Transverse colon (tissue), 4 donors: ENCODE data around the gene CSTF3. TPM values are rescaled to one million over a fixed set of nuclear protein-coding genes. Genes with fewer than 3 reads are reported as not detected.

Experiments
- DNase-seq: peaks from one replicate; pipeline ENCODE4 v3.0.0-alpha.2; 2019
- H3K27ac ChIP-seq, 4 donors: fragments of 200-600 bp; sonication (generic); 2 replicates each; pipeline ENCODE4 v1.5.1; 2016 to 2018; ENCODE audit warnings: inconsistent platforms in 4 of 4
- H3K27me3 ChIP-seq: fragments of 200-600 bp; sonication (generic); 2 replicates; pipeline ENCODE4 v1.5.1; 2017; ENCODE audit warnings: inconsistent platforms
- H3K36me3 ChIP-seq, 4 donors: fragments of 200-600 bp; sonication (generic); 2 replicates each; pipeline ENCODE4 v1.5.1; 2017 to 2019; ENCODE audit warnings: inconsistent platforms in 4 of 4
- H3K4me1 ChIP-seq, 4 donors: fragments of 200-600 bp; sonication (generic); 2 replicates each; pipeline ENCODE4 v1.5.1; 2017 to 2020; ENCODE audit warnings: inconsistent platforms in 4 of 4
- H3K4me3 ChIP-seq, 4 donors: fragments of 200-600 bp; sonication (generic); 1 replicate in 1 of 4; 2 replicates in 3 of 4; pipeline versions ENCODE4 v1.5.1 to v1.6.1; 2017 to 2019; ENCODE audit warnings: inconsistent platforms in 4 of 4
- H3K9me3 ChIP-seq, 2 donors: fragments of 200-600 bp; sonication (generic); 2 replicates each; pipeline ENCODE4 v1.5.1; 2017 to 2019; ENCODE audit warnings: inconsistent platforms in 2 of 2
- EP300 ChIP-seq: sonication (generic); formaldehyde crosslinking; IDR thresholded peaks from one replicate; pipeline ENCODE4 v1.6.1; 2017; ENCODE audit warnings: antibody characterized with exemption, low read depth
- POLR2A ChIP-seq: fragments of 450-650 bp; IDR thresholded peaks from one replicate; pipeline ENCODE4 v1.6.1; 2016; ENCODE audit warnings: antibody characterized with exemption, mild to moderate bottlenecking, moderate library complexity
- POLR2AphosphoS5 ChIP-seq, 3 donors: sonication (generic); formaldehyde crosslinking; IDR thresholded peaks; one replicate each; pipeline ENCODE4 v1.6.1; 2016; ENCODE audit warnings: antibody characterized with exemption in 3 of 3
- WGBS, 2 donors: methylation state at CpG; one replicate each; pipeline ENCODE4 v1.1.5; 2018; ENCODE audit warnings: low coverage in 1 of 2; 5-methylcytosine and 5-hydroxymethylcytosine counted together
- in situ Hi-C, 4 donors: fragments of 200-750 bp; cut with MboI; loops; one replicate each; pipeline versions ENCODE4 v1.15.0 to v1.15.1; 2017; ENCODE audit warnings: low sequenced_read_pairs in 3 of 4, low pct_ligation_motif_present in 1 of 4, low pct_unique_long_range_greater_than_20kb in 1 of 4
- intact Hi-C: fragments of 100-400 bp; cut with DNase I; formaldehyde crosslinking; loops from one replicate; pipeline ENCODE4 v1.15.1; 2023; ENCODE audit warnings: low total_unique reads
- total RNA-seq, 4 donors: library from RNA; depleted of rRNA; stranded (reverse); fragments of >200 nt; gene quantifications; one replicate each; pipeline ENCODE4 v1.1.0, GENCODE V29; 2016
- TF ChIP-seq, protein P1 (sequence below), 5 experiments: fragments of 200-600 bp in 3 of 5; fragments of 450-650 bp in 2 of 5; sonication (generic) in 3 of 5; IDR thresholded peaks; 1 replicate in 2 of 5; 2 replicates in 3 of 5; pipeline ENCODE4 v1.5.1; 2016 to 2017; ENCODE audit warnings: antibody characterized with exemption in 5 of 5, inconsistent platforms in 3 of 5, mild to moderate bottlenecking in 2 of 5, moderate library complexity in 1 of 5

Gene CSTF3
- total RNA-seq, 4 donors from 2014 or later: 2.2 to 167 (median 14.2) TPM

DNA sequence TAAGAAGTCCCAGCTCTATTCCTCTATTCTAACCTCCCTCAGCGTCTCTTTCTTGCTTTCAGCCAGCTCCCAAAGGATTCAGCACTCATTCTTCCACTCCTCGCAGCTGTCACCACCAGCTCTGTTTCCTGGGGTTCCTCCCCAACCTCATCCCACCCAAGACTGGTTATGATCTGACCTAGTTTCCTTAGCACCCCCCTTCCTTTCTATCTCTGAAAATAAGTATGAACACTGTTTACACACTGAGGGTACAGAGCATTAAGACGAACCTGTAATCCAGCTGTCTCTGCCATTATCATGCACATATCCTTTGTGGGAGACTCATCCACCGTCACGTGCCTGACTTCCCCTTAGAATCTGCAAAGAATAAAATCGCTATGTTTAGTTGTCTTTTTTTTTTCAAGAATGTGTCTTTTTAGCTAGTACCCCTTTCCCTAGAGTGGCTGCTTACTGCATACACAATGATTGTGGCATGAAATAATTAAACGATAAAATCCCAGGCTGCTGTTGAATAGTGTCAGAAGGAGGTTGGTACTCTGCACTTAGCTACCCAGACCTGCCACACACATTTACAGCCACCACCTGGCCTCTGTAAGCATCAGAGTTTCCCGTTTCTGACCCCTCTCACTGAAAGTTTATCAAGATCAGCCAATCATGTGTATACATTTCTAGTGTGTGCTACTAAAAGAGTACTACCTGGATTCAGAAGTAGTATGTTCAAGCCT lies 26.9 kb upstream of the CSTF3 start:
- TF ChIP-seq POLR2A: no peak
- no peak for TF ChIP-seq EP300
- TF ChIP-seq, protein P1, sequence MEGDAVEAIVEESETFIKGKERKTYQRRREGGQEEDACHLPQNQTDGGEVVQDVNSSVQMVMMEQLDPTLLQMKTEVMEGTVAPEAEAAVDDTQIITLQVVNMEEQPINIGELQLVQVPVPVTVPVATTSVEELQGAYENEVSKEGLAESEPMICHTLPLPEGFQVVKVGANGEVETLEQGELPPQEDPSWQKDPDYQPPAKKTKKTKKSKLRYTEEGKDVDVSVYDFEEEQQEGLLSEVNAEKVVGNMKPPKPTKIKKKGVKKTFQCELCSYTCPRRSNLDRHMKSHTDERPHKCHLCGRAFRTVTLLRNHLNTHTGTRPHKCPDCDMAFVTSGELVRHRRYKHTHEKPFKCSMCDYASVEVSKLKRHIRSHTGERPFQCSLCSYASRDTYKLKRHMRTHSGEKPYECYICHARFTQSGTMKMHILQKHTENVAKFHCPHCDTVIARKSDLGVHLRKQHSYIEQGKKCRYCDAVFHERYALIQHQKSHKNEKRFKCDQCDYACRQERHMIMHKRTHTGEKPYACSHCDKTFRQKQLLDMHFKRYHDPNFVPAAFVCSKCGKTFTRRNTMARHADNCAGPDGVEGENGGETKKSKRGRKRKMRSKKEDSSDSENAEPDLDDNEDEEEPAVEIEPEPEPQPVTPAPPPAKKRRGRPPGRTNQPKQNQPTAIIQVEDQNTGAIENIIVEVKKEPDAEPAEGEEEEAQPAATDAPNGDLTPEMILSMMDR (IDR thresholded peaks at IDR 0.05): no peak
- no peak for TF ChIP-seq POLR2AphosphoS5 (IDR thresholded peaks at IDR 0.05)
- H3K27me3 ChIP-seq: no peaks in the 10 kb centered on the region
- peak overlapping the region; percentile 3 to 42 (median 16) for H3K27ac ChIP-seq
- 30 to 33% methylated on average over 7 to 8 of the region's 8 CpGs for WGBS, 2 donors
- no peaks in the 10 kb centered on the region for H3K9me3 ChIP-seq
- no peaks in the 10 kb centered on the region for H3K36me3 ChIP-seq
- H3K4me1 ChIP-seq: peaks cover 0 to 23% (median 14%) of the 10 kb centered on the region in 4 donors
- no peak overlapping the region for H3K4me3 ChIP-seq
- intact Hi-C loops: no loop called here
- no peak for DNase-seq
- in situ Hi-C loops: no loop called here

DNA sequence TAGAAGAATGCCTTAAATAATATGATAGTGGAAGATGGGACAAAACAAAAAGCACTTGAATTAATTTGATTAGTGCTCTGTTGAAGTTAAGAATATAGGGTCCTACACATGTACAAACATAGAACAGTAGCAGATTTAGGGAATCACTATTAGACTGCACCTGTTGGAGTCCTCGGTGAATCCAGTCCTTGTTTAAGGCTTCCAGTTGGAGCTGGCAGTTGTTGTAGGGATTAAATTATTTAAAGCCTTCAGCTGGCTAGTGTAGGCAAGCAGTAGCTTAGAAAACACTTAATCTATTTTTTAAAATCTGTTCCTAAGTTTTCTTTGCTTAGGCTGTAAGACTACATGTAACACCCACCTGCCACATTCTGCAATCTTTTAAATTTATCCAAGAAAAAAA lies 24.5 kb upstream of the CSTF3 start:
- H3K36me3 ChIP-seq: no peaks in the 10 kb centered on the region
- intact Hi-C loops (no loop called here), in situ Hi-C loops (no loop called here)
- no peaks in the 10 kb centered on the region for H3K9me3 ChIP-seq
- peaks cover 0 to 37% (median 23%) of the 10 kb centered on the region in 4 donors for H3K4me1 ChIP-seq
- H3K27me3 ChIP-seq: no peaks in the 10 kb centered on the region
- H3K4me3 ChIP-seq: no peak overlapping the region
- DNase-seq: no peak
- no peak overlapping the region for H3K27ac ChIP-seq
- TF ChIP-seq POLR2AphosphoS5 (IDR thresholded peaks at IDR 0.05) (no peak), EP300 (no peak), POLR2A (no peak)
- TF ChIP-seq, protein P1 (IDR thresholded peaks at IDR 0.05): no peak
- WGBS, 2 donors: 33 to 53% methylated on average over 1 of the region's 1 CpG

DNA sequence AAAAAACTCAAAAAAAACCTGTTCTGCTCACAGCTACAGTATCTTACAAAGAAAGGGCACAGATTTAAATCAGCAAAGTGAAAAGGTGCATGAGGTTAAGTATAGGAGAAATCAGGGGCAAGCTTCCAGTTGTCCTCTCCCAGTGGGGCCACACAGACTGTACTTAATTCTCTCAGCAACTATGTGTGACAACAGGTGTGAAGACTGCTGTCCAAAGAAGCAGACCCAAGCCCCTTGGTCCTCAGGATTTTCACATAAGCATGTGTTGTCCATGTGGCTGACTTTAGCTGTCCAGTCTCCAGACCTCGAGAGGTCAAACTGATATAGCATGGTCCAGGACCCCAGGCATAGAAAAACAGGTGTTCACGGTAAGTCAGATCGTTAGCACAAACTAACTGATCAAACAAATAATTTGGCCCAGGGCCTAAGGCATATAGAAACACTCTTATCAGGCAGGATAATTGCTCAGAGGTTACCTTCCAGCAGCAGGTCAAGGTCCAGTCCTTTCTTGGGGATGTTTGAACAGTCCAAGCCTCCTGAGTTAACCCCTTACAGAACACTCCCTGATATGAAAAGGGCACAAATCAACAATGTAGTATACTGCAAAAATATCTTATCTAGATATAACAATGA lies 21.1 kb upstream of the CSTF3 start:
- peak; percentile 34 for DNase-seq
- Histone ChIP-seq H3K4me1 (peaks cover 0 to 28% (median 16%) of the 10 kb centered on the region in 4 donors), H3K36me3 (no peaks in the 10 kb centered on the region), H3K27me3 (no peaks in the 10 kb centered on the region), H3K4me3 (no peak overlapping the region), H3K9me3 (no peaks in the 10 kb centered on the region), H3K27ac (peak overlapping the region; percentile 30 to 73 (median 58))
- in situ Hi-C loops: no loop called here
- TF ChIP-seq, protein P1 (IDR thresholded peaks at IDR 0.05): no peak
- TF ChIP-seq POLR2AphosphoS5 (IDR thresholded peaks at IDR 0.05): peak in 2 of 3 donors; percentile 20 to 25
- intact Hi-C loops: no loop called here
- 51% methylated on average over 3 of the region's 3 CpGs; no CpG with 5 or more reads in 1 of the 2 donors for WGBS, 2 donors

DNA sequence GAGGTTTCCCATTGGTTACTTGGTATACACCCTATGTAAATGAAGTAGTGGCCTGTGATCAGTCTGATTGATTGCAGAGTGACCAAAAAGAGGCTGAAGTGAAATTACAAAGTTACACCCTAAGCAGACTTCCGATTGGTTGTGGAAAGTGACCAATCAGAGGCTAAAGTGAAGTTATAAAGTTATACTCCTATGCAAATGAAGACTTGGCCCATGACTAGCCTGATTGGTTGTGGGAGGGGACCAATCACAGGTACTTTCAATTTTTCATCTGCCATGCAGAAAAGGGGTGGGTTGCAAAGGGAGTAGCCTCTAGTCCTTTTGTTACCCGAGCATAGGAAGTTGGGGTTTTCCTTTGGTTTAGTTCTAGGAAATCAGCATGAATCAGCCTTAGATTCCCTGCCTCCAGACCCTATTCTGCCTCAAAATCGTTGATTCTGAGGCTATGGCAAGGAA lies 18.1 kb upstream of the CSTF3 start:
- no peak for DNase-seq
- no peaks in the 10 kb centered on the region for H3K9me3 ChIP-seq
- H3K4me1 ChIP-seq: peaks cover 0 to 22% (median 13%) of the 10 kb centered on the region in 4 donors
- H3K27ac ChIP-seq: no peak overlapping the region
- in situ Hi-C loops (loop anchor here in 3 of 4 donors (10.0 kb wide), 3 partner anchors 55 to 155 kb away; no protein-coding TSS in a partner anchor), intact Hi-C loops (no loop called here)
- 65 to 68% methylated on average over 2 to 3 of the region's 3 CpGs for WGBS, 2 donors
- H3K27me3 ChIP-seq: no peaks in the 10 kb centered on the region
- H3K36me3 ChIP-seq: no peaks in the 10 kb centered on the region
- no peak overlapping the region for H3K4me3 ChIP-seq
- TF ChIP-seq POLR2AphosphoS5 (IDR thresholded peaks at IDR 0.05): no peak
- no peak for TF ChIP-seq POLR2A
- TF ChIP-seq, protein P1 (IDR thresholded peaks at IDR 0.05): no peak
- no peak for TF ChIP-seq EP300
